ENCODE measurements around the gene DGUOK. TPM values are rescaled to one million over a fixed set of nuclear protein-coding genes. Genes with fewer than 3 reads are reported as not detected.

Gene DGUOK
- total and polyA plus RNA-seq, 7 donors = 31.6 to 132 (median 48.1) TPM

DNA sequence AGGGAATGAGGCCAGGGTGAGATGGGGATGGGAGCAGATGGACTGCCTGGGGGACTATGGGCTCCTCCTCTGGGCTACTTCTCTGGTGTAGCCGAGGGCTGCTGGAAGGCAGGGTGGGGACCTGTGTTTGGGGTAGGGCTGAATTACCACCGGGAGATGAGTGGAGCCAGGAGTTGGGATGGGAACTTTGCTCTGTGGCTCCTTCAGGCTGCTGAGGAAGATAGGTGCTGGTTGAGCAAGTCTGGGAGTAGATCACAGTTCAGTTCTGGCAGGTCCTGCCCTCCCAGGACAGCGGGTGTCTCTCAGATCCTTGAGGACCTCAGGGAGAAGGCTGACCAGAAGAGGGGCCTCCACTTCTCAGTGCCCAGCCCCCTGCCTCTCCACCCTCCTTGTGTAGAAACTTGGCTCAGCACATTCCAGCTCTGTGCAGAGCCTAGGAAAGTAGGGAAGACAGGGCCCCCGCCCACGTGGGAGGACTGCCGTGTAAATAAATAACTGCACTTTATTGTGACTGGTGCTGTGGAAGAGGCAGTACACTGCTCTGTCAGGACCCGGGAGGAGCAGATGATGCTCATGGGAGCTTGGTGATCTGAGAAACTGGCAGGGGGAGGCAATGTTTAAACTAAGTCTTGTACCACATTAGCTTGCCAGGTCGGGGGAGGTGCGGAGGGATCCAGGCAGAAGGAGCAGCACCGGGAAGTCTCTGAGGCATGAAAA, 73.4 kb downstream of the DGUOK start:
- no peaks in the 10 kb centered on the region for H3K27me3 ChIP-seq
- H3K4me1 ChIP-seq = peaks cover 0 to 44% (median 35%) of the 10 kb centered on the region in 4 donors
- H3K4me3 ChIP-seq = no peak overlapping the region
- intact Hi-C loops (cut with DNase I) = loop anchor here (5.0 kb wide), 1 partner anchor 73 kb away; the partner anchor contains the start of gene DGUOK
- no peak for DNase-seq
- 17 to 48% methylated on average over 10 of the region's 10 CpGs for WGBS, 2 donors
- H3K36me3 ChIP-seq = no peaks in the 10 kb centered on the region
- TF ChIP-seq EP300 (IDR thresholded peaks at IDR 0.05) (no peak), POLR2A (IDR thresholded peaks at IDR 0.05) (no peak), POLR2AphosphoS5 (IDR thresholded peaks at IDR 0.05) (no peak)
- TF ChIP-seq, protein P1, sequence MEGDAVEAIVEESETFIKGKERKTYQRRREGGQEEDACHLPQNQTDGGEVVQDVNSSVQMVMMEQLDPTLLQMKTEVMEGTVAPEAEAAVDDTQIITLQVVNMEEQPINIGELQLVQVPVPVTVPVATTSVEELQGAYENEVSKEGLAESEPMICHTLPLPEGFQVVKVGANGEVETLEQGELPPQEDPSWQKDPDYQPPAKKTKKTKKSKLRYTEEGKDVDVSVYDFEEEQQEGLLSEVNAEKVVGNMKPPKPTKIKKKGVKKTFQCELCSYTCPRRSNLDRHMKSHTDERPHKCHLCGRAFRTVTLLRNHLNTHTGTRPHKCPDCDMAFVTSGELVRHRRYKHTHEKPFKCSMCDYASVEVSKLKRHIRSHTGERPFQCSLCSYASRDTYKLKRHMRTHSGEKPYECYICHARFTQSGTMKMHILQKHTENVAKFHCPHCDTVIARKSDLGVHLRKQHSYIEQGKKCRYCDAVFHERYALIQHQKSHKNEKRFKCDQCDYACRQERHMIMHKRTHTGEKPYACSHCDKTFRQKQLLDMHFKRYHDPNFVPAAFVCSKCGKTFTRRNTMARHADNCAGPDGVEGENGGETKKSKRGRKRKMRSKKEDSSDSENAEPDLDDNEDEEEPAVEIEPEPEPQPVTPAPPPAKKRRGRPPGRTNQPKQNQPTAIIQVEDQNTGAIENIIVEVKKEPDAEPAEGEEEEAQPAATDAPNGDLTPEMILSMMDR (IDR thresholded peaks at IDR 0.05) = no peak
- H3K9me3 ChIP-seq = no peaks in the 10 kb centered on the region
- H3K27ac ChIP-seq = no peak overlapping the region

- H3K4me1 ChIP-seq = peaks cover 0 to 50% (median 39%) of the 10 kb centered on the region in 4 donors
- no peak overlapping the region for H3K27ac ChIP-seq
- intact Hi-C loops (cut with DNase I) = loop anchor here (5.0 kb wide), 1 partner anchor 73 kb away; the partner anchor contains the start of gene DGUOK
- H3K9me3 ChIP-seq = no peaks in the 10 kb centered on the region
- no peak overlapping the region for H3K4me3 ChIP-seq
- H3K36me3 ChIP-seq = no peaks in the 10 kb centered on the region
- TF ChIP-seq POLR2AphosphoS5 (IDR thresholded peaks at IDR 0.05) (no peak), POLR2A (IDR thresholded peaks at IDR 0.05) (no peak), EP300 (IDR thresholded peaks at IDR 0.05) (no peak)
- TF ChIP-seq, protein P1 (IDR thresholded peaks at IDR 0.05) = no peak
- WGBS, 2 donors = 83 to 84% methylated on average over 5 of the region's 5 CpGs
- DNase-seq = no peak
- H3K27me3 ChIP-seq = no peaks in the 10 kb centered on the region
These were observed 74.0 kb downstream of the DGUOK start for GRCh38 chr2:74000666-74001065.

GRCh38 chr2:74001121-74001520, 74.4 kb downstream of the DGUOK start:
- WGBS, 2 donors = 82 to 83% methylated on average over 4 of the region's 4 CpGs
- H3K9me3 ChIP-seq = no peaks in the 10 kb centered on the region
- H3K27ac ChIP-seq = no peak overlapping the region
- no peaks in the 10 kb centered on the region for H3K36me3 ChIP-seq
- H3K4me1 ChIP-seq = peaks cover 0 to 55% (median 44%) of the 10 kb centered on the region in 4 donors
- DNase-seq = no peak
- TF ChIP-seq, protein P1 (IDR thresholded peaks at IDR 0.05) = no peak
- H3K27me3 ChIP-seq = no peaks in the 10 kb centered on the region
- intact Hi-C loops (cut with DNase I) = loop anchor here (5.0 kb wide), 1 partner anchor 74 kb away; the partner anchor contains the start of gene DGUOK
- H3K4me3 ChIP-seq = no peak overlapping the region

DNA sequence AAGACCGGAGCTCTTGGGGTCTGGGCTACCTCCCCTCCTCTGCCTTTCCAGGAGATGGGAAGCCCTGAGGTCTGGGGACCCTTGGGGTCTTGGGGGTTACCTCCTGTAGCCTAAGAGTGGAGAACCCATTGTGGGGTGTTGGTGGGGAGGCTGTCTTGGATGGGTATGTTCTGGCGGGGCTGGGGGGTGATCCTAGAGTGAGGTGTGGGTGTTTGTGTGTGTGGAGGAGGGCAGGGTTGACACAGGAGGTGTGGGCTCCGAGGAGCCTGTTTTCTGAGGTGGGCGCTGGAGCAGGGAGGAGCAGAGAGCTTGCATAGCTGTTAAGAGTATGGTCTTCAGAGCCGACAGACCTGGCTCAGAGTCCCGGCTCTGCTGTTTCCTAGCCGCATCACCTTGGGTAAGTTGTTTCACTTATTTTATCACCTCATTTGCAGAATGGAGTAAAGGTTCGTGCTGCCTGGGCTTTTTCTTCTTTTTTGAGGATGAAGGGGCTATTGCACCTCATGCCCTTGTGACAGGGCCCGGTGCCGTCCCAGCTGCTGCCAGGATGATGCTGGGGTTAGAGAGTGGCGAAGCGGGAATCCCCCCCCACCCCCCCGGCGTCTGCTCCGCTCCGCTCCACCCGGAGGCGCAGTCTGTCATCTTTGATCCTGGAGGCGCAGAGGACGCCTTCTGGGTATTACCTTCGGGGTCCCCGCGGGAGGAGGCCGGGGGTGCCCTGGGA, 75.3 kb downstream of the DGUOK start:
- TF ChIP-seq, protein P1 (IDR thresholded peaks at IDR 0.05) = no peak
- TF ChIP-seq POLR2AphosphoS5 (IDR thresholded peaks at IDR 0.05) (no peak), POLR2A (IDR thresholded peaks at IDR 0.05) (no peak), EP300 (IDR thresholded peaks at IDR 0.05) (no peak)
- Histone ChIP-seq H3K27me3 (no peaks in the 10 kb centered on the region), H3K36me3 (no peaks in the 10 kb centered on the region), H3K4me1 (peaks cover 0 to 61% (median 51%) of the 10 kb centered on the region in 4 donors), H3K9me3 (no peaks in the 10 kb centered on the region), H3K4me3 (peak overlapping the region; percentile 43 to 74 (median 56)), H3K27ac (peak overlapping the region; percentile 52 to 77 (median 68))
- peak; percentile 64 for DNase-seq
- WGBS, 2 donors = 13 to 14% methylated on average over 24 of the region's 24 CpGs
- intact Hi-C loops (cut with DNase I) = loop anchor here (2.0 to 5.0 kb wide), 2 partner anchors 15 to 75 kb away; partner anchors contain the start of gene DGUOK

Data from sigmoid colon (tissue), 7 donors.